ENCODE measurements around the gene SLC25A24. TPM values are rescaled to one million over a fixed set of nuclear protein-coding genes. Genes with fewer than 3 reads are reported as not detected.
"Not testable (repeated sequence)": the region's sequence is repeated elsewhere in the genome, so short reads cannot be mapped to it uniquely, and the experiment has no call there.

Gene SLC25A24
- total RNA-seq, 2 donors from 2014 or later = 6.3 to 21.5 TPM

DNA sequence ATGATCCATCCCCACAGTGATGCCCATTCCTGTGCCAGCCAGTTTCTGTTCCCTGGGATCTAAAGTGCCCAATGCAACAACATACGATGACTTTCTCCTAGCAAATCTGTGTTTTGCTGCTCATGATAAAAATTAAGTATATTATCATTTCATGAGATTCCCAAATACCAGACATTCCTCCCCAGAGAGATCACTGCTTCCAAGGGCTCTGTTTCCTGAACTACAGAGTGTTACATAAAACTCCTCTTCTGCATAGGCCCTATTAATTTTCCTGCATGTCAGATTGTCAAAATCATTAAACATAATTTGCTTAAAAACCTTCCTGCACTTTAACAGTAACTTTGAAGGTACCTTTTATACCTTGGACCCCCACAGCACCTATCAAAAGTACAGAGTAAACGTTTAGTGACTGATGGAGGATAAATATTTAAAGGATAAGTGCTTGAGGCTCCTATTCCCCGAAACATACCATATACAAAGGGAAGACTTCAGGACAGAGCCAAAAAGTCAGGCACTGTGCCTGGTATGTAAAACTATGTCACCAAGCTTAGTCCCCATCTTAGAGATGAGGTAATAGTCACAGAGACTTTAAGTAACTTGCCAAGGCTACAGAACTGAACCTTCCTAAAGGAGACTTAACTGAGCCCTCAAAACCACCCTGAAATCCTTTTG is 50.2 kb downstream of the SLC25A24 start:
- Histone ChIP-seq H3K4me3 (no peak overlapping the region), H3K9me3 (no peaks in the 10 kb centered on the region), H3K4me1 (no peaks in the 10 kb centered on the region), H3K27ac (no peak overlapping the region), H3K36me3 (replicated peaks in 1 of 2; ENCODE audit: insufficient read depth in 1 of 2, low read depth in 2 of 2) (peaks cover 0 to 15% of the 10 kb centered on the region in 2 donors), H3K27me3 (no peaks in the 10 kb centered on the region)
- DNase-seq = no peak
- WGBS, 2 donors = 53 to 59% methylated on average over 3 of the region's 3 CpGs
- TF ChIP-seq POLR2A (IDR thresholded peaks at IDR 0.05) (no peak), CTCF (IDR thresholded peaks at IDR 0.05) (no peak)
- ATAC-seq = no peak
- intact Hi-C loops (cut with DNase I) = no loop called here

- not testable (repeated sequence) for H3K36me3 ChIP-seq (replicated peaks in 1 of 2; ENCODE audit: insufficient read depth in 1 of 2, low read depth in 2 of 2); H3K9me3 ChIP-seq
- 89 to 97% methylated on average over 1 of the region's 1 CpG for WGBS, 2 donors
Observed at GRCh38 chr1:108144569-108144968, 55.6 kb downstream of the SLC25A24 start.

GRCh38 chr1:108142773-108143394 is 57.3 kb downstream of the SLC25A24 start:
- Histone ChIP-seq H3K27ac (no peak overlapping the region), H3K4me3 (no peak overlapping the region), H3K9me3 (no peaks in the 10 kb centered on the region), H3K27me3 (no peaks in the 10 kb centered on the region), H3K36me3 (replicated peaks in 1 of 2; ENCODE audit: insufficient read depth in 1 of 2, low read depth in 2 of 2) (peaks cover 0 to 4% of the 10 kb centered on the region in 2 donors), H3K4me1 (no peaks in the 10 kb centered on the region)
- intact Hi-C loops (cut with DNase I) = no loop called here
- ATAC-seq = no peak
- TF ChIP-seq POLR2A (IDR thresholded peaks at IDR 0.05) (no peak), CTCF (IDR thresholded peaks at IDR 0.05) (no peak)
- WGBS, 2 donors = 92 to 96% methylated on average over 6 of the region's 6 CpGs
- no peak for DNase-seq

More at GRCh38 chr1:108144569-108144968, 55.6 kb downstream of the SLC25A24 start:
- H3K4me1 ChIP-seq; ATAC-seq; H3K4me3 ChIP-seq; H3K27ac ChIP-seq; intact Hi-C loops (cut with DNase I); H3K27me3 ChIP-seq; DNase-seq: not testable (repeated sequence)

DNA sequence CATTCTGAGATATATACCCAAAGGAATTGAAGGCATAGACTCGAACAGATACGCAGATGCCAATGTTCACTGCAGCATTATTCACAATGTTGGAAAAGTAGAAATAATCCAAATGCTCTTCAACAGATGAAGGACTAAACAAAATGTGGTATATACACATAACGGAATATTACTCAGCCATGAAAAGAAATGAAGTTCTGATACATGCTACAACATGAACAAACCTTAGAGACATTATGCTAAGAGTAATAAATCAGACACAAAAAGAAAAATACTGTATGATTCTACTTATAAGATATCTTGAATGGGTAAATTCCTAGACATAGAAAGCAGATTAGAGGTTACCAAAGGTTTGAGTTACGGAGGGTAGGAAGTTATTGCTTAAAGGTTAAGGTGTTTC is 57.9 kb downstream of the SLC25A24 start:
- intact Hi-C loops (cut with DNase I) = no loop called here
- Histone ChIP-seq H3K36me3 (replicated peaks in 1 of 2; ENCODE audit: insufficient read depth in 1 of 2, low read depth in 2 of 2) (peaks cover 0 to 7% of the 10 kb centered on the region in 2 donors), H3K9me3 (no peaks in the 10 kb centered on the region), H3K4me3 (no peak overlapping the region), H3K4me1 (no peaks in the 10 kb centered on the region), H3K27me3 (no peaks in the 10 kb centered on the region), H3K27ac (no peak overlapping the region)
- TF ChIP-seq POLR2A (IDR thresholded peaks at IDR 0.05) (no peak), CTCF (IDR thresholded peaks at IDR 0.05) (no peak)
- ATAC-seq (no peak), DNase-seq (no peak)
- 93 to 97% methylated on average over 4 of the region's 4 CpGs for WGBS, 2 donors

DNA sequence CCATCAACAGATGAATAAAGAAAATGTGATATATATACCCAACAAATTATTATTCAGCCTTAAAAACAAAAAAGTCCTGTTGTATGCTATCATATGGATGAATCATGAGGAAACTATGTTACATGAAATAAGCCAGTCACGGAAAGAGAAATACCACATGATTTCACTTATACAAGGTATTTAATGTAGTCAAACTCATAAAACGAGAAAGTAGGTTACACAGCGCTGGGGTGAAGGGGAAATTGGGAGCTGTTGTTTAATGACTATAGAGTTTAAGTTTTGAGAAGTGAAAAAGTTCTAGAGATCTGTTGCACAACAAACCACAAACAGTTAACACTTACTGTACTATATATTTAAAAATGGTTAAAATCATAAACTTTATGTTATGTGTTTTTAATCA is 58.5 kb downstream of the SLC25A24 start:
- TF ChIP-seq POLR2A (IDR thresholded peaks at IDR 0.05) (no peak), CTCF (IDR thresholded peaks at IDR 0.05) (no peak)
- Histone ChIP-seq H3K4me3 (no peak overlapping the region), H3K27me3 (no peaks in the 10 kb centered on the region), H3K4me1 (no peaks in the 10 kb centered on the region), H3K36me3 (replicated peaks in 1 of 2; ENCODE audit: insufficient read depth in 1 of 2, low read depth in 2 of 2) (peaks cover 0 to 8% of the 10 kb centered on the region in 2 donors), H3K9me3 (no peaks in the 10 kb centered on the region), H3K27ac (no peak overlapping the region)
- DNase-seq = no peak
- intact Hi-C loops (cut with DNase I) = no loop called here
- WGBS, 2 donors = 71 to 84% methylated on average over 3 of the region's 3 CpGs
- ATAC-seq = no peak
